GM19452 (cell line): Measurements from ENCODE around the gene ICAM1.

Experiments used
- ATAC-seq: cut with Tn5 transposase; IDR thresholded peaks from one replicate; pipeline ENCODE4 v1.9.1; 2021; ENCODE audit not compliant: unreplicated experiment

ICAM1 gene

DNA sequence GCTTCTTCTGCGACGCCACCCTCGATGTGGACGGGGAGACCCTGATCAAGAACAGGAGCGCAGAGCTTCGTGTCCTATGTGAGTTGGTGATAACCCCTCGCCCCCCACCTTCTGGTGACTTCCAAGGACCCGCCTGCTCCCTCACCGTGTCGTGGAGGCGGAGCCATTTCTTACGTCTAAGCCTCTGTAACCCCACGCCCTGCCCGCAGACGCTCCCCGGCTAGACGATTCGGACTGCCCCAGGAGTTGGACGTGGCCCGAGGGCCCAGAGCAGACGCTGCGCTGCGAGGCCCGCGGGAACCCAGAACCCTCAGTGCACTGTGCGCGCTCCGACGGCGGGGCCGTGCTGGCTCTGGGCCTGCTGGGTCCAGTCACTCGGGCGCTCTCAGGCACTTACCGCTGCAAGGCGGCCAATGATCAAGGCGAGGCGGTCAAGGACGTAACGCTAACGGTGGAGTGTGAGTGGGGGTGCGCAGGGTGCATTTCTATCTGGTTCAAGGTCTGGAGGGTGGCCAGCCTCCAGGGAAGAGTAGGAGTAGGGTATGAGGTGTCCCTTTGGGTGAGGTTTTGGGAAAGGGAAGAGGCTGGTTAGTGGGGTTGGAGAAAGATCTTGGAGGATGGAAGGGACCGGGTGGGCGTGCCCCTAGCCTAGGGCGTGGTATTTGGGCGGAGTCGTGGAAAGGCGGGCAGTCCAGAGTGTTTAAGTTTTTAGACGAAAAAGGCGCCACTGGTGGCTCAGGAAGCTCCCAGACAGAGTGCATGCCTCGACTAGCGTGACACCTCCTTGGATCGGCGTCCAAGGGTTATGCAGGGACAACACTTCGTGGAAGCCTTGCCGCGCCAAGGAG is 22.1 kb downstream of the ICAM1 start:
- no peak for ATAC-seq

- ATAC-seq: no peak
These were observed 22.9 kb downstream of the ICAM1 start for GRCh38 chr19:10293637-10294367.

DNA sequence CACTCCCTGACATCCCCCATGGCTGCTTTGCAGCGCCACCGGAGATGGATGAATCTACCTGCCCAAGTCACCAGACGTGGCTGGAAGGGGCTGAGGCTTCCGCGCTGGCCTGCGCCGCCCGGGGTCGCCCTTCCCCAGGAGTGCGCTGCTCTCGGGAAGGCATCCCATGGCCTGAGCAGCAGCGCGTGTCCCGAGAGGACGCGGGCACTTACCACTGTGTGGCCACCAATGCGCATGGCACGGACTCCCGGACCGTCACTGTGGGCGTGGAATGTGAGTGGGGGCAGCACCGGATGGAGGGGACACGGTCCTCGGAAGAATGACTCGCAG is 23.4 kb downstream of the ICAM1 start:
- ATAC-seq: no peak

DNA sequence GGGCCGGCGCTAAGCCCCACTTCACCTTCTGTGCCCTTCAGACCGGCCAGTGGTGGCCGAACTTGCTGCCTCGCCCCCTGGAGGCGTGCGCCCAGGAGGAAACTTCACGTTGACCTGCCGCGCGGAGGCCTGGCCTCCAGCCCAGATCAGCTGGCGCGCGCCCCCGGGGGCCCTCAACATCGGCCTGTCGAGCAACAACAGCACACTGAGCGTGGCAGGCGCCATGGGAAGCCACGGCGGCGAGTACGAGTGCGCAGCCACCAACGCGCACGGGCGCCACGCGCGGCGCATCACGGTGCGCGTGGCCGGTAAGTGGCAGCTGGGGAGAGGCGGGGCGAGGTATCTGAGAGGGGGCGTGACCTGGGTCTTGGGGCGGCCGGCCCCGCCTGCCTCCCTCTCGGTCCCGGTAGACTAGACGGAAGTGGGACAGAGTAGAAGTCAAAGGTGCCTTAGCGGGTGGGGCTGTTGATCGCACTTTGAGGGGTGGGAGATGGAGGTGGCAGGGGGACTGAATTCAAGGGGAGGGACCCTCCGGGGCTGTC is 24.5 kb downstream of the ICAM1 start:
- no peak for ATAC-seq

GRCh38 chr19:10295847-10296591 is 25.1 kb downstream of the ICAM1 start:
- ATAC-seq: no peak

DNA sequence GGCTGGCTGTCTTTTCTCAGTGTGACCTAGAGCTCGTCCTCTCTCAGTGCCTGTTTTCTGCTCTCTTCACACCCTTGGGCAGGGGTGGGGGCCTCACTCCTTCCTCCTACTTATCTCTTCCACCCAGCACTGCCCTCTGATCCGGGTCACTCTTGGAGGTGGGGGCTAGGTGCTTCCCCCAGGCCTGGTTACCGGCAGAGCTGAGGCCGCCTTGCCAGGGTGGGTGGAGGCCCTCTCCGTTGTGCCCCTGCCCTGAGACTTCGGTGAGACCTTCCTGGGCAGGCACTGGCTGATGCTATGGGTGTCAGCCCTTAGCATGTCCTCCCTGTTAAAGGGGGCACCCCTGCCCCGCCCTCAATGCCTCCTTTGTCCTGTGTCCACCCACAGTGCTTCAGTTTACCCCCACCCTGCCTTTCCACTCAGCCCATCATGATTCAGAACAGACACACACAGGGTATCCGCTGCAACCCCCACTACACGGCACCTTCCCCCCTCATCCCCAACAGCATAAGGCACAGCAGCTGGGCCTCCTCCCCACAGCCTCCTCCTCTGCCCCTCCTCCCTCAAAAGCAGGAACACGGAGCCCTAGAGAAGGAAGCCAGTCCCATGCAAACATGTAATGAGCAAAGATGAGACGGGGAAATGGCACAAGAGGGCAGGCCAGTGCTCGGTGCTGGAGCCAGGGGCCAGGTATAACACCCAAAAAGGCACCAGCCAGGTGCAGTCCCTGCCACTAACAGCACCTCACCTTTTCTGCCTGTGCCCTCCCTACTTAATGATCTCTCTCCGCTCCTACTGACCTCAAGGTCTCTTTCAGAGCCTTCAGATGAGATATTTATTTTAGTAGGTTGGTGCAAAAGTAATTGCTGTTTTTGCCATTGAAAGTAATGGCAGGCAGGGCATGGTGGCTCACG is 28.9 kb downstream of the ICAM1 start:
- no peak for ATAC-seq

- ATAC-seq: no peak
These were observed 34.4 kb downstream of the ICAM1 start for GRCh38 chr19:10305139-10305806.

- ATAC-seq: no peak
These were observed 35.4 kb downstream of the ICAM1 start for GRCh38 chr19:10306327-10306726.

DNA sequence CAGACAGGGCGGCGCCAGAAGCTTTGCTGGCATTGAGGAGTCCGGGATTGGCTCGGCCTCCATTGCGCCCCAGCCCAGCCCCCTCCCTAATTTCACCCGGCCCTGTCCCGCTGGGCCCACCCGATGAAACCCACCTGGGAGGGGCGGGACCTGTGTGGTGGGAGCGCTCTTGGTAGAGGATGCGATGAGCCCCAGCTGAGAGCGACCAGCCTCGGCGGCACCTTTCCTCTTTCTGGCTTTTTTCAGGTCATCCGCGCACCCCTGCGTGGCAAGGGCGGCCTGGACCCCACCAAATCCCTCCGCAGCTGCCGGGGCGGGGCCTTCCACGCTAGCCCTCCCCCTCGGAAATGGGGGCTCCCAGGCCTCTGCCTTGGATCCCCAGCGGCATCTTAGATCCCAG is 38.5 kb downstream of the ICAM1 start, which contains the start of gene ZGLP1:
TSS of gene ZGLP1 (minus strand) at position 393 of the 400 bp plus-strand sequence.
- ATAC-seq: no peak

GRCh38 chr19:10315335-10316214 is 44.7 kb downstream of the ICAM1 start, which contains the start of gene FDX2:
Gene FDX2 (minus strand): TSS chr19:10316015. CDS start chr19:10315996, 19 bp downstream.
- peak; percentile 75 for ATAC-seq

DNA sequence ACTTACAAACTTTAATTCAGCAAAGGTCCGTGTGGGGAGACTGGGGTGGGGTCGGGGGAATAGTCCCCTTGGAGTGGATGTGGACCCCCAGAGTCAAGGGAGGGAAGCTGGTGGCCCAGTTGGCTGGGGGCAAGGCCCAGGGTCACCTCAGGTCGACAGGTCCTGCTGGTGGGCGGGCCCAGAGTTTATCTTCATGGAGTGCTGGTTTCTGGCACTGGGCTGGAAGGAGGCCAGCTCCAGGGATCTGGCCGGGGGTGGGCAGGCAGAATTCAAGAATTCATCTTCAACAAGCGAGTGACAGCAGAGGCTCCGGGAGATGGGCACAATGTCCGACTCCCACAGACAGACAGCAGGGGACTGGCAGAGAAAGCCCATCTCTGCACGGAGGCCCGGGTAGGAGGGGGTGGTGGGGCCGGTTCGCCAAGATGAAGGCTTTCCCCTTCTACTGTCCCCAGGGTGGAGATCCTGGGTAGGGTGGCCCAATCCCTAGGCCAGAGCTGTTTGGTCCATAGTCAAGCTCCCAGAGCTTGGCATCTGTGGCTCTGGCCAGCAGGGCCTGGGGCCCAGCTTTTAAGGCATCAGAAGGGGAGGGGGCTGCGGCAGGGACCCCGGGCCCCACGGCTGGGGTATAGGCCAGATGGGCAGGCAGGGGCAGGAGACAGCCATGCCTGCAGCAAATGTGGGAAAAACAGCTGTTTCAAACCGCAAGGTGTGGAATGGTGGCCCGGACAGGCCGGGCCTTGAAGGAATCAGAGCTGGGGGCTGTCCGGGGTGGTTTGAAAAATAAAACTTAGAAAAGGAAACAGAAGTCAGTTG is 45.5 kb downstream of the ICAM1 start:
- no peak for ATAC-seq

GRCh38 chr19:10317045-10317856 is 46.3 kb downstream of the ICAM1 start:
- ATAC-seq: no peak

DNA sequence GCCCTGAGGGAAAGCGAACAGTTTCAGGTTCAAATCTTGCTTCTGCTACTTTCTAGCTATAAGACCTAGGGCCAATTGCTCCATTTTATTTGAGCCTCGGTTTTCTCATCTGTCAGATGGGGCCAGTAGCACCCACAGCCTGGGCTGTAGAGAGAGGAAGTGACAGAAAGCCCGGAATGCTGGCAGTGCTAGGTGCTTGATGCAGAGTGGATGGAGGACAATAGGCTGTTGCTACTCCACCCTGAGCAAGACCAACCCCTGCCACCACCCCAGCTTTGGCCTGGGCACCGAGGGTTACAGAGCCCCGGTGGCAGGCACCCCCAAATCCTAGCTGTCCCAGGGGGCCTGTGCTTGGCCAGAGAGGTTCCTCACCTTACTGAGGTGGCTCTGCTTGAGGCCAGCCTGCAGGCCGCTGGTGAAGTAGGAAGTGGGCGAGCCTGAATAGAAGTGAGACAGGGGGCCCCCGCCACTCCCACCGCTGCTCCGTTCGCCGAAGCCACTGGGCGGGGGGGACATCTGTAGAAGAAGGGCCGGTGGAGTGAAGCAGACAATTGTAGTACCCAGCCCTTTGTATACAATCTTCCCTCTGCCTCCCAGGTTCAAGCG is 47.0 kb downstream of the ICAM1 start:
- ATAC-seq: no peak

DNA sequence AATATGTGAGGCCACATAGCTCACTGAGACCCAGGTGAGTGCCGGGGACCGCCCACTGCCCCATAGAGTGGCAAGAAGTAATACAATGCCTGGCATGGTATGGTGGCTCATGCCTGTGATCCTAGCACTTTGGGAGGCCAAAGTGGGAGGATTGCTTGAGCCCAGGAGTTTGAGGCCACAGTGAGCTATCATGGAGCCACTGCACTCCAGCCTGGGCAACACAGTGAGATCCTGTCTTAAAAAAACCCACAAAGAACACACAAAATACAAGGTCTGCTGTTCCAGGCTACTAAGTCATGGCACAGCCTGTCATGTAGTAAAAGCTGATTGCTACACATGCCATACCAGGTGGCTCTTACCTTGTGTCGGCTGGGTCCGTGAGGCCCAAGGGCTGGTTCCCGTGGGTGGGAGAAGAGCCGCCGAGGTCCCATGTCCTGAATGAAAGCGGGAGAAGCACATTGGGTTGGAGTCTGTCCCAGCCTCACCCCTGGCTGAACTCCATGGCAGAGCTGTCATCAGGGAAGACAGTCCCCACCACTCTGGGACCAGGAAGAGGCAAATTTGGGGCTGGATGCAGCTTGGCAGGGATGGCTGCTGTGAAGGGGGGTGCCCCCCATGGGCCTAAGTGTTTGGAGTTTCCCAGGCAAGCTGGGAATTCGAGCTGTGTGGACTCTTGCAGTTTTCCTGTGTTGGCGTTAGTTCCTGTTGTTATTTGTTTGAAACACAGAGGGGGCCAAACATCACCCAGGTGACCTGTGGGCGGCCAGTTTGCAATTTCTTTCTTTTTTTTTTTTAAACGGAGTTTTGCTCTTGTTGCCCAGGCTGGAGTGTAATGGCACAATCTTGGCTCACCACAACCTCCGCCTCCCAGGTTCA is 48.1 kb downstream of the ICAM1 start:
- no peak for ATAC-seq

DNA sequence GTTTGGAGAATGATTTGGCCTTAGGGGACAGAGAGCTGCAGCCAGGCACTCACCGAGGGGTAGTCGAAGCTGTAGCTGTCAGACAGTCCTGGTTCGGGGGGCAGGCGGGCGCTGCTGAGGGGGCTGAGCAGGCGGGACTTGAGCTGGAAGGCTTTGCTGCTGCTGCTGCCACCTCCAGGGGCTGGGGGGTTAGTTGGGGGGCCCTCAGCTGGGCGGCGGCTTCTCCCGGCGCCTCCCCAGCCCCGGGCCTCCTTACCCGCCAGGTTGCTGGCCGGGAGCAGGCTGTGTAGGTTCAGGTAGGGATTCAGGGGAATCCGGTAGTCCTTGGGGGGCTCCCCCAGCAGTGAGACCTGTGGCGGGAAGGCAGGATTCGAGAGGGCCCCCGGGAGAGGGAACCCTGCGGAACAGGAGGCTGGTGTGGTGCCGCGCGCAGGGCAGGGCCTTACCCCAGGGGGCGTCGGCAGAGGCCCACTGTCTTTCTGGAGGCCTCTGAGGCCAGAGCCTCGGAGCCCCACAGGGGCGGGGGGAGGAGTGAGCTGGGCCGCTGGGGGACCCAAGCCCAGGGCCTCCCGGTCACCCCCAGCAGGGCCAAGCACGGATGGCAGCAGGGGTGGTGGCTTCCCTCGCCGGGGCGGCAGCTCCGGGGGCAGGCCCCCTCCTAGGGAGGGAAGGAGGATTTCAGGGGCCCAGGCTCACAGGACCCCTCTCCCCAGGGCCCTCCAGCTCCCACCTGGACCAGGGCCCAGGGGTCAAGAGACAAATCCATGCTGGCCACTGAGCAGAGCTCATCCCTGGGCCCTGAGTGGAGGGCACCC is 49.9 kb downstream of the ICAM1 start:
- ATAC-seq: no peak
